NCI-H2029 treated with DMSO at 0.1 percent for 48 hours (cell line): ENCODE measurements around the gene OPCML.

Experiments
- DNase-seq: peaks from one replicate; lab custom pipeline; 2025; lab: John Stamatoyannopoulos, UW

Gene OPCML

DNA sequence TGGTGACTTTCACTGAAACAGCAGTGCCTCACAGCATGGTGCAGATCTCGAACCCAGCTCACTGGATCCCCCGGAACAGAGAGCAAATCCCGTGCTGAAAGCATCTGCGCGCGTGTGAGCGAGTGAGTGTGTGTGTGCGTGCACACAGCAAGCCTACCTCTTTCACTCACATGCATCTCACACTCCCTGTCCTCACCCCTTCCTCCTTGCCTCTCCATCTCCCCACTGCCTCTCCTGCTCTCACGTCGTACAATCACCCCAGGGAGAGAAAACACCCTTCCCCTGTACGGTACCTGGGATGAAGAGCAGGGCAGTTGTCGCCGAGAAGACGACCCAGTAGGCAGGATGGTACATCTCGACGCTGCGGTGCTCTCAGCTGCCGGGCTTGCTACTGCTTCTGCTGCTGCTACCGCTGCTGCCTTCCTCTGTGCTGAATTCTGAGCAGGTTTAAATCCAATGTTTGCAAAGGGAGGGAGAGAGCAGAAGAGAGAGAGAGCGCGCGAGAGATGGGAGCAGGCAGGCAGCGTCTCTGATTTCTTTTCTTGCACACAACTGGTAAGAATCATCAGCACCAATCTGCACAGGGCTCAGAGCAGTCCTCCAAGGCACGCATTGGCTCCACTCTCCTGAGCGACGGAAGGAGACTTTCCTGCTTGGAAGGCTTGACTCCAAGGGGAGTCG, at the start of gene OPCML:
TSS of gene OPCML (minus strand) at position 531 of the 681 bp plus-strand sequence.
- no peak for DNase-seq

DNA sequence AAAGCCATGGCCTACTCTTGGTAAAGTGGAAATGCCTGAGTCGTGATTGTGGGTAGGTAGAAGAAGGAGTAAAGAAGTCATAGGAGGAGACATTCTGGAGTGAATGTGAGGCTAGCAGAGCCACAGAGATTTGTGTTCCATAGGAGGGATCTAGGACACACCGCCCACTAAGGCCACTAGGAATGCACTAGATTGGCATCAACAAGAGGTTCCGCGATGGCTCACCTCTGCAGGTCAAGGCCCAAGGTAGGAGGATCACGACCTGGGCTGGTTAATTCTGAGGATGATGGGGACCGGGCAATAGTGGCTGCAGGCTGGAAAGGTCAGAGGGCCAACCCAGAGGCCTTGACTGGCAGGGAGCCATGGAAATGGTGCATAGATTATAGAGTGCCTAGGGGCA, 48.8 kb upstream of the OPCML start:
- no peak for DNase-seq

DNA sequence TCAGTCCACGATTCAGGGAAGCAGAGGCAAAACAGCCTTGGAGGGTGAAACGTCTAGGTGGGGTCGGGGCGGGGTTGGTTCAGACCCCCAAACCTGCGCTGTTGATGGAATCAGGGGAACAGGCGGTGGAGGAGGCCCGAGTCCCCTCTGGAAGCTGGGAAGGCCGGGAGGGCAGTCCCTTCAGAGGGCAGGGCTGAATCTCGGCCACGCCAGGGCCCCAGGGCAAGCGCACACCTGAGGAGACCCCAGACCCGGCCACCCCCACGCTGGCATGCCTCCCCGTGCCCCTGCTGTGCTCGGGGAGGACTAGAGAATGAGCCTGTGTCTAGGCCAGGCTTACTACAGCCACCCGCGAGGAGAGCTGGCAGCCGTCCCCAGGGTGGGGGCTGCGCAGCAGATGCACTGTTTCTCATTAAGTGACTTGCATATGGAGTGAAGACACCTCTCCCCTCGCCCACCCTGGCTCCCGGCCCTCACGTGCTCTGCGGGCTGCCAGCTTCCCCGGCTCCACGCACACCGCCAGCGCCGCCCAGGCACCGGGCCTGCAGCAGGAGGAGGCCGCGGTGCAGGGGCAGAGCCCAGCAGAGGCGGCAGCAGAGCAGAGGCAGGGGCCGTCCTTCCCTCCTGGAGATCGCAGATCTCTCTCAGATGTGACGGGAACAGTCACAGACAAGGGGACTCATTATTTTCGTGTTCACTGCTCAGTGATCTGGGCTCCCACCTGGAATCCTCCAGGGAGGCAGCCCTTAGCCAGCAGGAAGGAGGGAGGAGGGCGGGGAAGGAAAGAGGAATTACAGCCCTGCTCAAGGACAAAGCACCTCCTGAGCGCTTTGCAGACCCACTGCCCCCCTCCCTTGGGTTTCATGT, 47.1 kb upstream of the OPCML start:
- no peak for DNase-seq

DNA sequence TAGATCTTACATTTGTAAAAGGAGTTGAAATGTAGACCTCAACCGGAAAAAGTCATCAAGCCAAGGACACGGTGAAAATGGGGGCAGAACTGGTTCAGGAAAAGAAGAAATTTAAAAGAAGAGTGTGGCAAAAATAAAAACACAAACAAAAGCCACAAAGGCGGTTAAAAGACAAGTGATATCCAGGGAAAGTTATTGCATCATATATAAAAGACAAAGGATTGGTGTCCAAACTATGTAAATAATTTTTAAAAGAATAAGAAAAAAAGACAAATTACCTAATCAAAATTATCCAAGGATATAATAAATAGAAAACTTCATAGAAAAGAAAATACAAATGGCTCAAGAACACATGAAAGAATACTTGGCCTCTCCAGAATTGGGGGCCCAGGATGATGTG, 45.1 kb upstream of the OPCML start:
- DNase-seq: no peak

DNA sequence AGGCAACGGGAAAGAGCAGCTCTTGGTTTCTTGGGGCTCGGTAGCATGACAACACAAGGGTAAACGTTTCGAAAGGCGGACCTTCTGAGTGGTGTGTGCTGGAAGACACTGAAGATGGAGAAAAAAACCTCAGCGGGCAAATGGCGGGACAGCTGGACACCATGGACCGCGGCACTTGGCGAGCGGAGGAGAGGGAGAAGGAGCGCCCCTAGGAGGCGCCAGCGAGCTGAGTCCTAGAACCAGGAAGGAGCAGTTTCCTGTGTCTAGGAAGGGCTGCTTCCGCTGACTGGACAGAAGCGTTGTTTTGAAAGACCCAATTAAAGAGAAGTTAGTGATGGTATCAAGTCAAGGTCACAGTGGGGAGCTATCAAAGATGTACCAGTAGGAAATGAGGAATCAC, 44.0 kb upstream of the OPCML start:
- DNase-seq: no peak

- DNase-seq: no peak
Measured at GRCh38 chr11:133573081-133573480, 40.8 kb upstream of the OPCML start.

DNA sequence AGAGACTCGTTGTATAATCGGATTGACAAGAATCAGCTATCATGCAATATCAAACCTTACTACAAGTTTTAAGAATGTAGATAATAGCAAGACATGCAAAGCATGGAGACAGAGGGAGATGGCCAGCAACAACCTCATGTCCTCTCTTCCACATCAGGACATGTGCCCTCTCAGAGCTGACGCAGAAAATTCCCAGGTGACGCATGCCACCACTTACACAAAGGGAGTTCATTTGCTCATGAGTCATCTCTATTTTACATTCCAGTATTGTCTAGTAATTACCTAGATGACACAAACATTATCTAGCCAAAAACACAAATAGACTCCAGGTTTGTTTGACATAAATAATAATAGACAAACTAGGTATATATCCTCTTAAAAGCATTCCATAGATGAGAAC, 38.1 kb upstream of the OPCML start:
- DNase-seq: no peak

DNA sequence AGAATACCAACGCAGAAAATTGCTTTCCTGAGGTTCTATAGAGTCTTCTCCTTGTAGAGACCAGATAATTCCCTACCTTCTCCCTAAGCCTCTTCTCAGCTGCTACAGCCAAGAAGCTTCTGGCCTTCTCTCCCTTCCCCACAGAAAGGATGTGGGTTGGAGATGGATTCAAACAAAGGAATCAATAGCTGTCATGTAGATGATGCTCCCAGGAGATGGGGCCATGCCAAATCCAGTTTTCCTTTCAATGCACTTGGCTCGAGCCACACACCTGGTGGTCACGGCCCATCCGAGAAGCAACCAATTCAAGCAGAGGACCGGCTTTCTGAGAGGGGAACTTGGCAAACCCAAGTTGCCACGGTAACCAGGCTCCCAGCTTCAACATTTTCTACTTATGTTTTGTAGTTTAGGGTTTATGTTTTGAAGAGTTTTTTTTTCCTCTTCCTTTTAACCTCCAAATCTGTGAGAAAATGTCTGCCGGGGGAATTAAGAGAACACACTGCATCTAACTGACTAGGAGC, 31.3 kb upstream of the OPCML start:
- no peak for DNase-seq

DNA sequence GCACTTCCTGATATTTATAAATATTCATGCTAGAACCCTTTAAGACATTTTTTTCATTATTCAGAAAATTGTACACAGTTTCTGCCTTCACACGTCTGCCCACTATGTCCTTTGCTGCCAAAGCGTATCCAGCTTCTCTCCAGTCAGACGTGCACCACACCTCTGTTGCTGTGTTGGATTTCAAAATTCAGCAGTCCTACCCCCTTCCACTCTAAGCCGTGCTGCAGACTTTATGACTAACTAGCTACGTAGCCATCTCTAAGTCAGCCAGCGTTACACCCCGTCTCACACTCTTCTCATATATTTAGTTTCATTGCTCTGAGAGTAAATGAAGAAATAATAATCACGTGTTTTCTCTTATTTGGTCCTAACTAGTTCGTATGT, 28.2 kb upstream of the OPCML start:
- DNase-seq: no peak

GRCh38 chr11:133559833-133560471, 27.7 kb upstream of the OPCML start:
- DNase-seq: no peak

GRCh38 chr11:133559382-133559781, 27.1 kb upstream of the OPCML start:
- no peak for DNase-seq

GRCh38 chr11:133555034-133555433, 22.7 kb upstream of the OPCML start:
- DNase-seq: no peak

GRCh38 chr11:133553885-133554740, 21.8 kb upstream of the OPCML start:
- no peak for DNase-seq

- DNase-seq: no peak
Measured at GRCh38 chr11:133552938-133553337, 20.6 kb upstream of the OPCML start.

DNA sequence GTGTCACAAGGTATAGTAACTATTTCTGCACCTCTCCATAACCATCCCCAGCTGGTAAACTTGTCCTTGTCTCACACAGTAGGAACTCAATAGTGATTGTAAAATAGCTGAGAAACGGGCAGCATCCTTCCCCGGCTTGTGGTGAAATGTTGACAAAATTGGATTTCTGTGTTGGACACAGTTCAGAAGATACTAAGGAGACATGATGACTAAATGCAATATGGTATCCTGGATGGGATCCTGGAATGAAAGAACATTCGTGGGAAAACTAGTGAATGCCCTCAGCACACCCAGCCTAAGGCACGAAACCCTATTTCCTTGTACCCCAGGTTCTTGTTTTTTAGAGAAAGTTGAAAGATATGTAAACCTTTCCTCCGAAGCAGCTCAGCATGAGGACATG, 18.8 kb upstream of the OPCML start:
- DNase-seq: no peak

DNA sequence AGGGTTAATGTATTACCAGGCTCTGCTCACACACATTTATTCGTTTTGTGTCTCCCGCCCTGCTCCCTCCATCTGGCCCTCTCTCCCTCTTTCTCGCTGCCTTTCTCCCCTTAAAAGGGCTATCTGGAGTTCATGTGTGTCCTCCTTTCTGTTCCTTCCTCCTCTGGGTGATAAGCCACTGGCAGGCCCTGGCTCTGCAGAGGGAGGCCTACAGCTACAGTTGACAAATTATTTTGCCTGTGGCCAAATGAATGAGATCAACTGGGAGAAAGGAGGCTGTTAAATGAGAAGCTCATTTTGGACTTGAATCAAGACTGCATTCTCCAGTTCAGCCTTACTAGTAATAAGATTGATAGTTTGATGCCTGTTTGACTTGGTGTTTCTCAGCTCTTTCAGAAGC, 17.5 kb upstream of the OPCML start:
- DNase-seq: no peak

- no peak for DNase-seq
Measured at GRCh38 chr11:133548641-133549040, 16.3 kb upstream of the OPCML start.

- DNase-seq: no peak
Measured at GRCh38 chr11:133547808-133548494, 15.7 kb upstream of the OPCML start.

DNA sequence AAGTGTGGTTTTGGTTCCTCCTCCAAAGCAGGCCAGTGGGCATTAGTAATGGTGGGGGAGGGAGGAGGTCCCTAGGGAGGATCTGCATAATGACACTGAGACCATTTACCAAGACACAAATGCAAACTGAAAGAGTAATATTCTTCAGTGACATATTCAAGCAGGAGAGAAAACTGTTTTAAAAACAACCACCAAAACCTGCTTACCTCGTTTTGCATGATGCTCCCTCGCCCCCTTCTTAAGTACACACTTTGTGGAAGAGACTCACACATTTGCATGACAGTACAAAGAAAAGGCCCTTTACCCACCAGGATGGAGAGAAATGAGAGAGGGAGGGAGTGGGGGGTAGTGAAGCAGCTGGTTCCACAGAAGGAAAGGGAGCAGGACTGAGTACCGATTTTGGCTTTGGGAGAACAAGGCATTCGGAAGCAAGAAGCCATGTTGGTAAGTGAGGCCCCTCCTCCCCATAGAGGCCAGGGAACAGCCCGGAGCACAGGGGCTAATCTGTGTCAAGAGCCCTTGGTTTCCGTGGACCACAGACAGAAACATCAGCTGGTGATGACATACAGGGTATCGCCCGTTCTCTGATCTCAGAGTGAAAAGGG, 13.0 kb upstream of the OPCML start:
- DNase-seq: no peak

DNA sequence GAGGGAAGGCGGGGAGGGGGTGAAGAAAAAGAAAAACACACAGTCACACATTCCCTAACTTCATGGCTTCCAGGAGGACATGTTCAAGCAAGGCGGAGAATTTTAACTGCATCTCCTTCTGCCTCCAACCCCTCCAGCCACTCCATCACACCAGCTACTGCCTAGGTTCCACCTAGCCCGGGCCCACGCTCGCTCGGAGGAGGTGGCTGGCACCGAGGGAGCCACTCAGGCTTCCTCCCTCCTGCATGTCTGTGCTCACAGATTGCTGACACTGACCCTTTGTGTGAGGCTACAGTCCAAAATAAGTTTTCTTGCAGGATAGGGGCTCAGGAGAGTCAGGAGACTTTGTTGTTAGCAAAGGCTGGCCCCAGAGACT, 9.4 kb upstream of the OPCML start:
- DNase-seq: no peak
